Esophagus muscularis mucosa (tissue), 4 donors: ENCODE data around the gene RPL27A.

Experiments used
- EP300 ChIP-seq: sonication (generic); formaldehyde crosslinking; IDR thresholded peaks from one replicate; pipeline ENCODE4 v1.6.1; 2017; ENCODE audit warnings: antibody characterized with exemption
- POLR2A ChIP-seq: fragments of 450-650 bp; IDR thresholded peaks from one replicate; pipeline ENCODE4 v1.6.1; 2017; ENCODE audit warnings: antibody characterized with exemption, moderate library complexity, mild to moderate bottlenecking, low read depth
- POLR2AphosphoS5 ChIP-seq, 2 donors: sonication (generic); formaldehyde crosslinking; IDR thresholded peaks; one replicate each; pipeline ENCODE4 v1.6.1; 2017; ENCODE audit warnings: antibody characterized with exemption in 2 of 2
- TF ChIP-seq, protein P1 (sequence below), 3 experiments: fragments of 200-600 bp in 2 of 3; fragments of 450-650 bp in 1 of 3; sonication (generic) in 2 of 3; IDR thresholded peaks; one replicate each; pipeline ENCODE4 v1.5.1; 2017 to 2019; ENCODE audit warnings: antibody characterized with exemption in 3 of 3, mild to moderate bottlenecking in 2 of 3, moderate library complexity in 1 of 3

- TF ChIP-seq POLR2AphosphoS5 (IDR thresholded peaks at IDR 0.05) (no peak), POLR2A (no peak), EP300 (no peak)
- TF ChIP-seq, protein P1, sequence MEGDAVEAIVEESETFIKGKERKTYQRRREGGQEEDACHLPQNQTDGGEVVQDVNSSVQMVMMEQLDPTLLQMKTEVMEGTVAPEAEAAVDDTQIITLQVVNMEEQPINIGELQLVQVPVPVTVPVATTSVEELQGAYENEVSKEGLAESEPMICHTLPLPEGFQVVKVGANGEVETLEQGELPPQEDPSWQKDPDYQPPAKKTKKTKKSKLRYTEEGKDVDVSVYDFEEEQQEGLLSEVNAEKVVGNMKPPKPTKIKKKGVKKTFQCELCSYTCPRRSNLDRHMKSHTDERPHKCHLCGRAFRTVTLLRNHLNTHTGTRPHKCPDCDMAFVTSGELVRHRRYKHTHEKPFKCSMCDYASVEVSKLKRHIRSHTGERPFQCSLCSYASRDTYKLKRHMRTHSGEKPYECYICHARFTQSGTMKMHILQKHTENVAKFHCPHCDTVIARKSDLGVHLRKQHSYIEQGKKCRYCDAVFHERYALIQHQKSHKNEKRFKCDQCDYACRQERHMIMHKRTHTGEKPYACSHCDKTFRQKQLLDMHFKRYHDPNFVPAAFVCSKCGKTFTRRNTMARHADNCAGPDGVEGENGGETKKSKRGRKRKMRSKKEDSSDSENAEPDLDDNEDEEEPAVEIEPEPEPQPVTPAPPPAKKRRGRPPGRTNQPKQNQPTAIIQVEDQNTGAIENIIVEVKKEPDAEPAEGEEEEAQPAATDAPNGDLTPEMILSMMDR (IDR thresholded peaks at IDR 0.05), result no peak
These were observed 3.6 kb upstream of the RPL27A start for GRCh38 chr11:8679006-8679405.
